MM.1S (cell line): ENCODE results near the gene KAT5.

Experiments
- EZH2 ChIP-seq: fragments of 300-600 bp; sonication (generic); optimal IDR thresholded peaks from 2 replicates; pipeline ENCODE3; 2017; ENCODE audit warnings: low read depth, mild to moderate bottlenecking, antibody characterized with exemption, low read length, mixed read lengths
- TF ChIP-seq, protein P1 (sequence below): fragments of 300-600 bp; sonication (generic); IDR thresholded peaks from 2 replicates; pipeline ENCODE4 v1.5.1; 2016; ENCODE audit warnings: antibody characterized with exemption, low read length, mixed read lengths

DNA sequence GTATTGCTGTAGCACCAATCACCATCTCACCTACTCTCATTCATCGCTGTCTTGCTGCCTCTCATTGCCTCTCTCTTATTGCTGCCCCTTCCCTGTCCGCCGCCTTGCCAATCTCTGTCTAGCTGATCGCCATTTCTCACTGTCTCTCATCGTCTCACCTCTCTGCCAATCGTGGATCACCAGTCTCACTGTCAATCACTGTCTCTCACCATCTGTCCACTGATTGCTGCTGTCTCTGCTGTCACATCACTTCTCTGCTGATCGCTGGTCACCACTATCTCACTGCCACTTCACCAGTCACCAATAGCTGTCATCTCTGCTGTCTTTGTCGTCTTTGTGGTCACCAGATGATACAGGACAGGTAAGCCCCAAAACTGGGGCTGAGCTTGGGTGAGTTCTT, 29.1 kb downstream of the KAT5 start:
- TF ChIP-seq, protein P1, sequence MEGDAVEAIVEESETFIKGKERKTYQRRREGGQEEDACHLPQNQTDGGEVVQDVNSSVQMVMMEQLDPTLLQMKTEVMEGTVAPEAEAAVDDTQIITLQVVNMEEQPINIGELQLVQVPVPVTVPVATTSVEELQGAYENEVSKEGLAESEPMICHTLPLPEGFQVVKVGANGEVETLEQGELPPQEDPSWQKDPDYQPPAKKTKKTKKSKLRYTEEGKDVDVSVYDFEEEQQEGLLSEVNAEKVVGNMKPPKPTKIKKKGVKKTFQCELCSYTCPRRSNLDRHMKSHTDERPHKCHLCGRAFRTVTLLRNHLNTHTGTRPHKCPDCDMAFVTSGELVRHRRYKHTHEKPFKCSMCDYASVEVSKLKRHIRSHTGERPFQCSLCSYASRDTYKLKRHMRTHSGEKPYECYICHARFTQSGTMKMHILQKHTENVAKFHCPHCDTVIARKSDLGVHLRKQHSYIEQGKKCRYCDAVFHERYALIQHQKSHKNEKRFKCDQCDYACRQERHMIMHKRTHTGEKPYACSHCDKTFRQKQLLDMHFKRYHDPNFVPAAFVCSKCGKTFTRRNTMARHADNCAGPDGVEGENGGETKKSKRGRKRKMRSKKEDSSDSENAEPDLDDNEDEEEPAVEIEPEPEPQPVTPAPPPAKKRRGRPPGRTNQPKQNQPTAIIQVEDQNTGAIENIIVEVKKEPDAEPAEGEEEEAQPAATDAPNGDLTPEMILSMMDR, result no peak
- TF ChIP-seq EZH2, result no peak
